HepG2 (cell line): Measurements from ENCODE around the gene GPS1. TPM values are rescaled to one million over a fixed set of nuclear protein-coding genes. Genes with fewer than 3 reads are reported as not detected.

ENCODE experiments used
- ATAC-seq: fragments of 200-7000 bp; cut with Tn5 transposase; 3 replicates; pipeline ENCODE4 v1.9.1; 2020; ENCODE audit warnings: mild to moderate bottlenecking, moderate library complexity
- BruUV-seq: library from RNA; stranded (reverse); fragments of 400-500 nt; replicated peaks from 2 replicates; lab custom pipeline; 2021; lab: Mats Ljungman, UMichigan
- CTCF ChIA-PET: fragments of 300-600 bp; formaldehyde crosslinking; extraction: SDS; loops from one replicate; lab custom pipeline; 2021; ENCODE audit warnings: low total read pairs, inconsistent platforms, low intra/inter-chr PET ratio; lab: Yijun Ruan, JAX
- POLR2A ChIA-PET: fragments of 350-600 bp; sonication (Branson Sonifier 250); formaldehyde crosslinking; loops from one replicate; lab custom pipeline; 2020; ENCODE audit warnings: antibody characterized with exemption, inconsistent platforms; lab: Yijun Ruan, JAX
- DNase-seq: peaks from one replicate; pipeline ENCODE4 v3.0.0-alpha.2; 2015; ENCODE audit warnings: low spot score
- FAIRE-seq: peaks from 3 replicates; lab custom pipeline; 2011; peaks lifted over from hg19 to GRCh38; lab: Jason Lieb, UNC
- H2AFZ ChIP-seq: one replicate; pipeline ENCODE4 v1.6.1; 2011; ENCODE audit warnings: low read length, inconsistent platforms
- H3K27ac ChIP-seq: fragments of 300-600 bp; 3 replicates; pipeline ENCODE4 v1.8.0; 2011; ENCODE audit warnings: mixed run types, mild to moderate bottlenecking, mixed read lengths, low read length, inconsistent platforms; ENCODE audit not compliant: insufficient read depth; ENCODE audit errors: extremely low read length
- H3K27me3 ChIP-seq, 2 experiments: fragments of 200-600 bp in 1 of 2; 2 replicates in 1 of 2; 3 replicates in 1 of 2; pipeline versions ENCODE4 v1.6.0 to v1.8.0; 2011; ENCODE audit warnings: low read length in 2 of 2, mild to moderate bottlenecking in 2 of 2, moderate library complexity in 2 of 2, inconsistent platforms in 1 of 2; ENCODE audit not compliant: insufficient read depth in 2 of 2, control insufficient read depth in 1 of 2
- H3K36me3 ChIP-seq, 2 experiments: fragments of 200-600 bp in 1 of 2; replicated peaks in 1 of 2; 2 replicates in 1 of 2; 3 replicates in 1 of 2; pipeline versions ENCODE4 v1.5.1 to v1.8.0; 2011; ENCODE audit warnings: low read length in 2 of 2, inconsistent platforms in 1 of 2; ENCODE audit not compliant: insufficient read depth in 2 of 2, control insufficient read depth in 1 of 2
- H3K4me1 ChIP-seq: 2 replicates; pipeline ENCODE4 v1.5.1; 2012; ENCODE audit warnings: low read length, inconsistent platforms; ENCODE audit not compliant: insufficient read depth
- H3K4me2 ChIP-seq: 2 replicates; pipeline ENCODE4 v1.6.0; 2011; ENCODE audit warnings: low read depth, low read length, inconsistent platforms
- H3K4me3 ChIP-seq, 3 experiments: fragments of 200-600 bp in 1 of 3; sonication (generic), shearing (Covaris generic) in 1 of 3; replicated peaks in 1 of 3; 2 replicates each; pipeline ENCODE4 v1.5.1; 2011 to 2016; ENCODE audit warnings: low read length in 3 of 3, inconsistent platforms in 2 of 3, low read depth in 2 of 3, mild to moderate bottlenecking in 2 of 3, control low read depth in 1 of 3, mixed read lengths in 1 of 3; ENCODE audit not compliant: insufficient read depth in 1 of 3
- H3K79me2 ChIP-seq: one replicate; pipeline ENCODE4 v1.6.1; 2011; ENCODE audit warnings: low read length, inconsistent platforms; ENCODE audit not compliant: insufficient read depth
- H3K9ac ChIP-seq: 2 replicates; pipeline ENCODE4 v1.6.0; 2011; ENCODE audit warnings: mild to moderate bottlenecking, low read depth, low read length, inconsistent platforms; ENCODE audit not compliant: insufficient read depth
- H3K9me3 ChIP-seq: 2 replicates; pipeline ENCODE4 v1.5.1; 2012; ENCODE audit warnings: mild to moderate bottlenecking, low read length
- H4K20me1 ChIP-seq: 2 replicates; pipeline ENCODE4 v1.6.0; 2011; ENCODE audit warnings: inconsistent platforms, mild to moderate bottlenecking, low read length, moderate library complexity; ENCODE audit not compliant: insufficient read depth
- AGO2 ChIP-seq: fragments of 200-400 bp; formaldehyde crosslinking; optimal IDR thresholded peaks from 2 replicates; pipeline ENCODE3; 2017; ENCODE audit warnings: mild to moderate bottlenecking, low read depth, low read length, moderate library complexity
- PAF1 ChIP-seq: IDR thresholded peaks from 2 replicates; pipeline ENCODE4 v1.6.1; 2016; ENCODE audit warnings: missing genetic modification reagents, missing compliant biosample characterization
- PHF8 ChIP-seq: sonication (generic); formaldehyde crosslinking; IDR thresholded peaks from 2 replicates; pipeline ENCODE4 v1.5.0; 2020; ENCODE audit warnings: missing genetic modification reagents
- POLR2A ChIP-seq, 2 experiments: IDR thresholded peaks; 2 replicates each; pipeline ENCODE4 v1.6.1; 2011; ENCODE audit warnings: low read depth in 2 of 2, low read length in 2 of 2, mild to moderate bottlenecking in 1 of 2, moderate library complexity in 1 of 2; ENCODE audit not compliant: insufficient read depth in 1 of 2
- POLR2G ChIP-seq: fragments of 200-400 bp; formaldehyde crosslinking; IDR thresholded peaks from 2 replicates; pipeline ENCODE4 v1.6.1; 2018; ENCODE audit warnings: mild to moderate bottlenecking, low read depth, low read length, moderate library complexity
- RBFOX2 ChIP-seq: fragments of 200-400 bp; formaldehyde crosslinking; IDR thresholded peaks from 2 replicates; pipeline ENCODE4 v1.6.1; 2017; ENCODE audit warnings: low read depth, mild to moderate bottlenecking, low read length
- SALL2 ChIP-seq: sonication (generic); formaldehyde crosslinking; IDR thresholded peaks from 2 replicates; pipeline ENCODE4 v1.8.1; 2023; ENCODE audit warnings: mild to moderate bottlenecking, missing genetic modification reagents, inconsistent platforms
- WGBS: methylation state at CpG from one replicate; pipeline ENCODE4 v1.1.6; 2017; ENCODE audit warnings: low lambda C conversion rate; 5-methylcytosine and 5-hydroxymethylcytosine counted together
- in situ Hi-C: cut with HindIII; loops from 2 replicates; pipeline ENCODE4 v1.10.0; 2017; ENCODE audit warnings: low pct_unique_long_range_greater_than_20kb; ENCODE audit not compliant: extremely low pct_ligation_motif_present
- intact Hi-C: fragments of 100-400 bp; cut with micrococcal nuclease; formaldehyde crosslinking; loops from one replicate; pipeline ENCODE4 v1.10.0; 2022; ENCODE audit not compliant: unreplicated experiment
- polyA plus RNA-seq, 8 experiments: library from polyadenylated mRNA; depleted of rRNA in 3 of 8; stranded (reverse) in 7 of 8; unstranded in 1 of 8; fragments of >200 nt; fragmentation: Illumina TruSeq in 4 of 8; extraction: Trizol in 4 of 8; gene quantifications; 2 replicates each; pipeline versions ENCODE4 v1.2.1 to v1.2.3, GENCODE V29; 2011 to 2016; ENCODE audit warnings: low read depth in 4 of 8, missing spikeins in 1 of 8, mixed read lengths in 1 of 8; ENCODE audit not compliant: insufficient read depth in 1 of 8
- total RNA-seq, 5 experiments: library from RNA; depleted of rRNA; stranded (reverse); fragments of >200 nt; fragmentation: Illumina TruSeq; extraction: Trizol; gene quantifications; 2 replicates each; pipeline ENCODE4 v1.2.3, GENCODE V29; 2016; ENCODE audit warnings: low read depth in 1 of 5
- TF ChIP-seq, protein P1 (sequence below): sonication (generic); formaldehyde crosslinking; conservative IDR thresholded peaks from 2 replicates; pipeline ENCODE4 v1.4.0; 2020; ENCODE audit warnings: mild to moderate bottlenecking, missing genetic modification reagents, moderate library complexity

The GPS1 gene
- total and polyA plus RNA-seq, 2 of the 13 experiments (the other 11 are each of a cell fraction or from before 2014, with no cell fraction given), result 124 to 128 TPM

DNA sequence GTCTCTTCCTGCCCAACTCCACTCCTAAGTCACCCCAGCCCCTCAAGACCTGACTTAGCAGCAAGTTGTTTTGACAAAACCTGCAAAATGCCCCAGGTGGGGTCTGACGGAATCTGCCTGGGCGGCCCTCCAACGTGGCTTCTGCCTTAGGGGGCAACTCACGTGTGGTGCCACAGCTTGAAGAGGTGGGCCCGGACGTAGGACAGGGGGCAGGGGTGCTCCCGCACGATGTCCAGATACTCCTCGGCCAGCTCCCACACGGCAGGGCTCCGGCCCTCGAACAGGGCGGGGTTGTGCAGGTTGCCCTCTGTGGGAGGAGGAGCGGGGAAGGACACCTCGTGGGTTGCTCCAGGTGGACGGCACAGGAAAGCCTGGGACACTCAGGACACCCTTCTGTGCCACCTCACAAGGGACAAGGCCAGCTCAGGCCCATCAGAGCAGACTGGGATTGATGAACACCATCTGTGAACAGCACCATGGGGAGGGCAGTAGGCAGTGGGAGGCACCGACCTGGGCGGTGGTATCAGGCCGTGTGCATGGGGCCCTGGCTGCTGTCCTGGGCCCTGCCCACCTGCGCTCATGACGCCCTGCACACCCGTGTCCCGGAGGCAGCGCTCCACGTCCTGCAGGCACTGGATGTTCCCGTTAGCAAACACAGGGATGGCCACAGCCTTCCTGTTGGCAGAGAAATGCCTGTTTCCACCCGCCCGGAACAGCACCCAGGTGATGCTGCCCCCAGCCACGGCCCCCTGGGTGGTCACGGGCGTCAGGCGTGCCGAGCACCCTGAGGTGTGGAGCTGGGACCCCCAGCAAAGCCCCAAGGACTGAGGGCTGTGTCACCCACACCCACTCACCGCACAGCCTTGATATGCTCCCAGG lies 9.6 kb downstream of the GPS1 start:
- Histone ChIP-seq H3K27me3 (no peaks in the 10 kb centered on the region), H3K36me3 (peaks cover 38 to 58% of the 10 kb centered on the region in 2 experiments), H4K20me1 (no peaks in the 10 kb centered on the region), H3K4me1 (peaks cover 48% of the 10 kb centered on the region), H3K4me2 (no peak overlapping the region), H3K9me3 (no peaks in the 10 kb centered on the region), H3K27ac (no peak overlapping the region), H3K4me3 (no peak overlapping the region), H2AFZ (no peak overlapping the region), H3K79me2 (peaks cover 20% of the 10 kb centered on the region), H3K9ac (no peak overlapping the region)
- intact Hi-C loops (no loop called here), in situ Hi-C loops (no loop called here)
- no peak for FAIRE-seq
- no peak for DNase-seq
- ATAC-seq, result no peak
- CTCF ChIA-PET, result no interaction called here
- POLR2A ChIA-PET, result interaction anchor here (1.6 kb wide), 1 partner anchor 24 kb away, joined by 7 read pairs; the partner anchor contains the start of gene DCXR
- TF ChIP-seq, protein P1, sequence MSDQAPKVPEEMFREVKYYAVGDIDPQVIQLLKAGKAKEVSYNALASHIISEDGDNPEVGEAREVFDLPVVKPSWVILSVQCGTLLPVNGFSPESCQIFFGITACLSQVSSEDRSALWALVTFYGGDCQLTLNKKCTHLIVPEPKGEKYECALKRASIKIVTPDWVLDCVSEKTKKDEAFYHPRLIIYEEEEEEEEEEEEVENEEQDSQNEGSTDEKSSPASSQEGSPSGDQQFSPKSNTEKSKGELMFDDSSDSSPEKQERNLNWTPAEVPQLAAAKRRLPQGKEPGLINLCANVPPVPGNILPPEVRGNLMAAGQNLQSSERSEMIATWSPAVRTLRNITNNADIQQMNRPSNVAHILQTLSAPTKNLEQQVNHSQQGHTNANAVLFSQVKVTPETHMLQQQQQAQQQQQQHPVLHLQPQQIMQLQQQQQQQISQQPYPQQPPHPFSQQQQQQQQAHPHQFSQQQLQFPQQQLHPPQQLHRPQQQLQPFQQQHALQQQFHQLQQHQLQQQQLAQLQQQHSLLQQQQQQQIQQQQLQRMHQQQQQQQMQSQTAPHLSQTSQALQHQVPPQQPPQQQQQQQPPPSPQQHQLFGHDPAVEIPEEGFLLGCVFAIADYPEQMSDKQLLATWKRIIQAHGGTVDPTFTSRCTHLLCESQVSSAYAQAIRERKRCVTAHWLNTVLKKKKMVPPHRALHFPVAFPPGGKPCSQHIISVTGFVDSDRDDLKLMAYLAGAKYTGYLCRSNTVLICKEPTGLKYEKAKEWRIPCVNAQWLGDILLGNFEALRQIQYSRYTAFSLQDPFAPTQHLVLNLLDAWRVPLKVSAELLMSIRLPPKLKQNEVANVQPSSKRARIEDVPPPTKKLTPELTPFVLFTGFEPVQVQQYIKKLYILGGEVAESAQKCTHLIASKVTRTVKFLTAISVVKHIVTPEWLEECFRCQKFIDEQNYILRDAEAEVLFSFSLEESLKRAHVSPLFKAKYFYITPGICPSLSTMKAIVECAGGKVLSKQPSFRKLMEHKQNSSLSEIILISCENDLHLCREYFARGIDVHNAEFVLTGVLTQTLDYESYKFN (CRISPR knock-in tag), result no peak
- TF ChIP-seq POLR2G (peak; percentile 57; the same call in 1 of the 2 replicates), AGO2 (peak; percentile 89), RBFOX2 (peak; percentile 63), PAF1 (CRISPR knock-in tag) (0 out of 2 replicates have a peak, but pooled peaks have one; percentile 53), POLR2A (IDR thresholded peaks at IDR 0.05; ENCODE audit: insufficient read depth in 1 of 2, low read depth in 2 of 2, low read length in 2 of 2) (peak in 1 of 2 experiments; percentile 24; a peak in 1 of 4 replicates), SALL2 (CRISPR knock-in tag) (no peak), PHF8 (CRISPR knock-in tag) (no peak)
- WGBS, result 97% methylated on average over 23 of the region's 34 CpGs
- BruUV-seq, result no TSS peak
